GM21390 (cell line): ENCODE data around the gene PRTG.
"Not testable (repeated sequence)": the region's sequence is repeated elsewhere in the genome, so short reads cannot be mapped to it uniquely, and the experiment has no call there.

Source experiments
- ATAC-seq: cut with Tn5 transposase; IDR thresholded peaks from one replicate; pipeline ENCODE4 v1.9.1; 2021; ENCODE audit not compliant: unreplicated experiment

The PRTG gene

GRCh38 chr15:55703873-55704301 is 39.1 kb downstream of the PRTG start:
- no peak for ATAC-seq

GRCh38 chr15:55700876-55701275 is 42.1 kb downstream of the PRTG start:
- no peak for ATAC-seq

GRCh38 chr15:55698653-55699052 is 44.3 kb downstream of the PRTG start:
- ATAC-seq, result no peak

GRCh38 chr15:55696221-55696620 is 46.7 kb downstream of the PRTG start:
- ATAC-seq, result no peak

GRCh38 chr15:55695432-55695831 is 47.5 kb downstream of the PRTG start:
- ATAC-seq, result no peak

GRCh38 chr15:55694652-55695150 is 48.3 kb downstream of the PRTG start:
- ATAC-seq, result peak; percentile 92

GRCh38 chr15:55693116-55693515 is 49.8 kb downstream of the PRTG start:
- ATAC-seq, result not testable (repeated sequence)

- ATAC-seq, result no peak
Observed at GRCh38 chr15:55687792-55688191, 55.2 kb downstream of the PRTG start.

GRCh38 chr15:55685286-55685685 is 57.7 kb downstream of the PRTG start:
- ATAC-seq, result peak; percentile 83

- ATAC-seq, result no peak
Observed at GRCh38 chr15:55683376-55683775, 59.6 kb downstream of the PRTG start.

- ATAC-seq, result peak; percentile 69
Observed at GRCh38 chr15:55681631-55682030, 61.3 kb downstream of the PRTG start.

GRCh38 chr15:55676507-55676906 is 66.4 kb downstream of the PRTG start:
- ATAC-seq, result no peak

GRCh38 chr15:55673287-55673686 is 69.7 kb downstream of the PRTG start:
- no peak for ATAC-seq

- no peak for ATAC-seq
Observed at GRCh38 chr15:55669270-55669669, 73.7 kb downstream of the PRTG start.

GRCh38 chr15:55665605-55666227 is 77.2 kb downstream of the PRTG start:
- ATAC-seq, result no peak

- ATAC-seq, result no peak
Observed at GRCh38 chr15:55661428-55661827, 81.5 kb downstream of the PRTG start.

GRCh38 chr15:55660153-55660552 is 82.8 kb downstream of the PRTG start:
- no peak for ATAC-seq

- no peak for ATAC-seq
Observed at GRCh38 chr15:55659481-55659880, 83.5 kb downstream of the PRTG start.

GRCh38 chr15:55658886-55659285 is 84.1 kb downstream of the PRTG start:
- no peak for ATAC-seq

- ATAC-seq, result no peak
Observed at GRCh38 chr15:55654561-55655031, 88.4 kb downstream of the PRTG start.

- ATAC-seq, result no peak
Observed at GRCh38 chr15:55652909-55653495, 90.0 kb downstream of the PRTG start.

GRCh38 chr15:55652359-55652758 is 90.6 kb downstream of the PRTG start:
- no peak for ATAC-seq

- no peak for ATAC-seq
Observed at GRCh38 chr15:55649058-55649423, 93.9 kb downstream of the PRTG start.
